Measurements from ENCODE around the gene NCOA3. TPM values are rescaled to one million over a fixed set of nuclear protein-coding genes. Genes with fewer than 3 reads are reported as not detected.

The NCOA3 gene
- total and polyA plus RNA-seq, 10 of the 15 experiments (the other 5 are each of a cell fraction or from before 2014, with no cell fraction given) = 16.9 to 96.2 (median 73.6) TPM

DNA sequence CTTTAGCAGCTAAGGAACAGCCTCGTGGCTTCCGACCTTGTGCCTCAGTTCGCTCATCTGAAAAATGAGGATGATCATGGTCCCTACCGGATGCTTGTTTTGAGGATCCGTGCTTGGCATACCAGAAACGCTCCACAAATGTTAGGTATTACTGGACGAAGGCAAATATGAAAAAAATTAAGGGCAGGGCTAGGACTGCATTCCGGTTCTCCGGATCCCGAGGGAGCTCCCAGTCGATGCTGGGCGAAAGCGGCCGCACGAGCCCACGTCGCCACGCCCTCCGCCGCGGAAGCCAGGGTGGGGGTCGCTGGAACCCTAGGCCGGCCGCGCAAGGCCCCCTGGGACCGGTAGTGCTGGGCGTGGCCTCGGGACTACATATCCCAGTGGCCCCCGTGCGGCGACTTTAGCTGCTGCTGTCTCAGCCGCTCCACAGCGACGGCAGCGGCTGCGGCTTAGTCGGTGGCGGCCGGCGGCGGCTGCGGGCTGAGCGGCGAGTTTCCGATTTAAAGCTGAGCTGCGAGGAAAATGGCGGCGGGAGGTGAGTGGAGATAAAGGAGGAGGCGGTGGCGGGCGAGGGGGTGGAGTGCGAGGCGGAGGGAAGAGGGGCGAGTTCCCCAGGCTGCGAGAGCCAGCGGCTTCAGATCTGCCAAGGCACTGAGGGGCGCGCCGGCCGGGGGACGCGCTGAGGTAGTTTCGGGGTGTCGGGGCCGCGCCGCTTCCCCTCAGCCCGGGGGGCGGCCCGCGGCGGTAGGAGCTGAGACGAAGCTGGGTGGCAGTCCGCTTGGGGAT, at the start of gene NCOA3 (continued):
- TF ChIP-seq EP300 (IDR thresholded peaks at IDR 0.05; ENCODE audit: borderline replicate concordance in 1 of 2, control insufficient read depth in 1 of 2, low read depth in 2 of 2, low read length in 2 of 2) (peak in 1 of 2 experiments; percentile 67; a peak in 2 of 4 replicates), KLF5 (IDR thresholded peaks at IDR 0.05; ENCODE audit: partially characterized antibody) (no peak), POU2F2 (IDR thresholded peaks at IDR 0.05; ENCODE audit: borderline replicate concordance, low read depth, low read length) (peak; percentile 85; the same call in 2 of the 3 replicates), ETV6 (conservative IDR thresholded peaks at IDR 0.05 in 1 of 2, IDR thresholded peaks at IDR 0.05 in 1 of 2; ENCODE audit: borderline replicate concordance in 1 of 2, low read depth in 1 of 2) (peak; percentile 27 to 99; a peak in 3 of 4 replicates), MTA3 (IDR thresholded peaks at IDR 0.05; ENCODE audit: borderline replicate concordance, low read length) (no peak), RFX5 (IDR thresholded peaks at IDR 0.05; ENCODE audit: low read depth, low read length) (no peak), LARP7 (IDR thresholded peaks at IDR 0.05) (peak; percentile 64; the same call in 1 of the 2 replicates), IKZF2 (IDR thresholded peaks at IDR 0.05) (peak; percentile 89 to 90), NR2C1 (IDR thresholded peaks at IDR 0.05) (peak; percentile 33), BACH1 (IDR thresholded peaks at IDR 0.05; ENCODE audit: borderline replicate concordance) (peak; percentile 74; the same call in 1 of the 2 replicates), CREM (IDR thresholded peaks at IDR 0.05; ENCODE audit: low read depth) (peak; percentile 88), SREBF1 (IDR thresholded peaks at IDR 0.05; ENCODE audit: low read length) (0 out of 2 replicates have a peak, but pooled peaks have one; percentile 63), ZBED1 (IDR thresholded peaks at IDR 0.05; ENCODE audit: borderline replicate concordance) (peak; percentile 50; the same call in 1 of the 2 replicates), RUNX3 (IDR thresholded peaks at IDR 0.05; ENCODE audit: low read length) (peak; percentile 80), POLR2AphosphoS2 (IDR thresholded peaks at IDR 0.05; ENCODE audit: low read depth, low read length) (peak; percentile 80; the same call in 1 of the 2 replicates), MXI1 (IDR thresholded peaks at IDR 0.05; ENCODE audit: low read depth, low read length) (peak; percentile 25; the same call in 1 of the 2 replicates)
- TF ChIP-seq, protein P1, sequence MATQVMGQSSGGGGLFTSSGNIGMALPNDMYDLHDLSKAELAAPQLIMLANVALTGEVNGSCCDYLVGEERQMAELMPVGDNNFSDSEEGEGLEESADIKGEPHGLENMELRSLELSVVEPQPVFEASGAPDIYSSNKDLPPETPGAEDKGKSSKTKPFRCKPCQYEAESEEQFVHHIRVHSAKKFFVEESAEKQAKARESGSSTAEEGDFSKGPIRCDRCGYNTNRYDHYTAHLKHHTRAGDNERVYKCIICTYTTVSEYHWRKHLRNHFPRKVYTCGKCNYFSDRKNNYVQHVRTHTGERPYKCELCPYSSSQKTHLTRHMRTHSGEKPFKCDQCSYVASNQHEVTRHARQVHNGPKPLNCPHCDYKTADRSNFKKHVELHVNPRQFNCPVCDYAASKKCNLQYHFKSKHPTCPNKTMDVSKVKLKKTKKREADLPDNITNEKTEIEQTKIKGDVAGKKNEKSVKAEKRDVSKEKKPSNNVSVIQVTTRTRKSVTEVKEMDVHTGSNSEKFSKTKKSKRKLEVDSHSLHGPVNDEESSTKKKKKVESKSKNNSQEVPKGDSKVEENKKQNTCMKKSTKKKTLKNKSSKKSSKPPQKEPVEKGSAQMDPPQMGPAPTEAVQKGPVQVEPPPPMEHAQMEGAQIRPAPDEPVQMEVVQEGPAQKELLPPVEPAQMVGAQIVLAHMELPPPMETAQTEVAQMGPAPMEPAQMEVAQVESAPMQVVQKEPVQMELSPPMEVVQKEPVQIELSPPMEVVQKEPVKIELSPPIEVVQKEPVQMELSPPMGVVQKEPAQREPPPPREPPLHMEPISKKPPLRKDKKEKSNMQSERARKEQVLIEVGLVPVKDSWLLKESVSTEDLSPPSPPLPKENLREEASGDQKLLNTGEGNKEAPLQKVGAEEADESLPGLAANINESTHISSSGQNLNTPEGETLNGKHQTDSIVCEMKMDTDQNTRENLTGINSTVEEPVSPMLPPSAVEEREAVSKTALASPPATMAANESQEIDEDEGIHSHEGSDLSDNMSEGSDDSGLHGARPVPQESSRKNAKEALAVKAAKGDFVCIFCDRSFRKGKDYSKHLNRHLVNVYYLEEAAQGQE (IDR thresholded peaks at IDR 0.05; ENCODE audit: low read depth, low read length) = no peak; the same call in 1 of the 2 replicates
- TF ChIP-seq, protein P2, sequence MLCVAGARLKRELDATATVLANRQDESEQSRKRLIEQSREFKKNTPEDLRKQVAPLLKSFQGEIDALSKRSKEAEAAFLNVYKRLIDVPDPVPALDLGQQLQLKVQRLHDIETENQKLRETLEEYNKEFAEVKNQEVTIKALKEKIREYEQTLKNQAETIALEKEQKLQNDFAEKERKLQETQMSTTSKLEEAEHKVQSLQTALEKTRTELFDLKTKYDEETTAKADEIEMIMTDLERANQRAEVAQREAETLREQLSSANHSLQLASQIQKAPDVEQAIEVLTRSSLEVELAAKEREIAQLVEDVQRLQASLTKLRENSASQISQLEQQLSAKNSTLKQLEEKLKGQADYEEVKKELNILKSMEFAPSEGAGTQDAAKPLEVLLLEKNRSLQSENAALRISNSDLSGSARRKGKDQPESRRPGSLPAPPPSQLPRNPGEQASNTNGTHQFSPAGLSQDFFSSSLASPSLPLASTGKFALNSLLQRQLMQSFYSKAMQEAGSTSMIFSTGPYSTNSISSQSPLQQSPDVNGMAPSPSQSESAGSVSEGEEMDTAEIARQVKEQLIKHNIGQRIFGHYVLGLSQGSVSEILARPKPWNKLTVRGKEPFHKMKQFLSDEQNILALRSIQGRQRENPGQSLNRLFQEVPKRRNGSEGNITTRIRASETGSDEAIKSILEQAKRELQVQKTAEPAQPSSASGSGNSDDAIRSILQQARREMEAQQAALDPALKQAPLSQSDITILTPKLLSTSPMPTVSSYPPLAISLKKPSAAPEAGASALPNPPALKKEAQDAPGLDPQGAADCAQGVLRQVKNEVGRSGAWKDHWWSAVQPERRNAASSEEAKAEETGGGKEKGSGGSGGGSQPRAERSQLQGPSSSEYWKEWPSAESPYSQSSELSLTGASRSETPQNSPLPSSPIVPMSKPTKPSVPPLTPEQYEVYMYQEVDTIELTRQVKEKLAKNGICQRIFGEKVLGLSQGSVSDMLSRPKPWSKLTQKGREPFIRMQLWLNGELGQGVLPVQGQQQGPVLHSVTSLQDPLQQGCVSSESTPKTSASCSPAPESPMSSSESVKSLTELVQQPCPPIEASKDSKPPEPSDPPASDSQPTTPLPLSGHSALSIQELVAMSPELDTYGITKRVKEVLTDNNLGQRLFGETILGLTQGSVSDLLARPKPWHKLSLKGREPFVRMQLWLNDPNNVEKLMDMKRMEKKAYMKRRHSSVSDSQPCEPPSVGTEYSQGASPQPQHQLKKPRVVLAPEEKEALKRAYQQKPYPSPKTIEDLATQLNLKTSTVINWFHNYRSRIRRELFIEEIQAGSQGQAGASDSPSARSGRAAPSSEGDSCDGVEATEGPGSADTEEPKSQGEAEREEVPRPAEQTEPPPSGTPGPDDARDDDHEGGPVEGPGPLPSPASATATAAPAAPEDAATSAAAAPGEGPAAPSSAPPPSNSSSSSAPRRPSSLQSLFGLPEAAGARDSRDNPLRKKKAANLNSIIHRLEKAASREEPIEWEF (IDR thresholded peaks at IDR 0.05; ENCODE audit: insufficient replicate concordance, low read depth, low read length) = no peak
- TF ChIP-seq, protein P3, sequence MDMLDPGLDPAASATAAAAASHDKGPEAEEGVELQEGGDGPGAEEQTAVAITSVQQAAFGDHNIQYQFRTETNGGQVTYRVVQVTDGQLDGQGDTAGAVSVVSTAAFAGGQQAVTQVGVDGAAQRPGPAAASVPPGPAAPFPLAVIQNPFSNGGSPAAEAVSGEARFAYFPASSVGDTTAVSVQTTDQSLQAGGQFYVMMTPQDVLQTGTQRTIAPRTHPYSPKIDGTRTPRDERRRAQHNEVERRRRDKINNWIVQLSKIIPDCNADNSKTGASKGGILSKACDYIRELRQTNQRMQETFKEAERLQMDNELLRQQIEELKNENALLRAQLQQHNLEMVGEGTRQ (IDR thresholded peaks at IDR 0.05; ENCODE audit: borderline replicate concordance, low read depth, low read length) = no peak

Measured in GM12878 (cell line).